ENCODE data around the gene SLC22A7.

SLC22A7 gene

GRCh38 chr6:43285832-43286231 is 12.2 kb upstream of the SLC22A7 start:
- no peak for TF ChIP-seq ARNT (IDR thresholded peaks at IDR 0.05)
- TF ChIP-seq NFRKB (IDR thresholded peaks at IDR 0.05), result no peak
- no peak for TF ChIP-seq FOXK2 (IDR thresholded peaks at IDR 0.05)
- TF ChIP-seq ELF4 (IDR thresholded peaks at IDR 0.05), result no peak
- TF ChIP-seq BHLHE40 (IDR thresholded peaks at IDR 0.05; ENCODE audit: borderline replicate concordance), result no peak
- TF ChIP-seq PKNOX1 (IDR thresholded peaks at IDR 0.05), result no peak
- TF ChIP-seq SUZ12 (IDR thresholded peaks at IDR 0.05), result no peak
- TF ChIP-seq FOXM1 (IDR thresholded peaks at IDR 0.05; ENCODE audit: borderline replicate concordance), result no peak
- no peak for TF ChIP-seq CTBP1 (IDR thresholded peaks at IDR 0.05; ENCODE audit: borderline replicate concordance)
- no peak for TF ChIP-seq FOXA1 (IDR thresholded peaks at IDR 0.05)
- TF ChIP-seq L3MBTL2 (conservative IDR thresholded peaks at IDR 0.05), result no peak
- TF ChIP-seq LEF1 (IDR thresholded peaks at IDR 0.05; ENCODE audit: borderline replicate concordance), result no peak
- no peak for TF ChIP-seq SP1 (IDR thresholded peaks at IDR 0.05)
- no peak for TF ChIP-seq ZNF384 (IDR thresholded peaks at IDR 0.05)
- TF ChIP-seq HDGF (IDR thresholded peaks at IDR 0.05; ENCODE audit: borderline replicate concordance), result no peak
- TF ChIP-seq TARDBP (IDR thresholded peaks at IDR 0.05), result no peak
- POLR2A ChIA-PET, result no interaction called here
- CTCF ChIA-PET, result interaction anchor here (2.1 kb wide), 1 partner anchor 11 kb away, joined by 14 read pairs; no protein-coding TSS in a partner anchor

GRCh38 chr6:43286456-43286979 is 11.5 kb upstream of the SLC22A7 start:
- CTCF ChIA-PET, result interaction anchor here (0.5 to 2.1 kb wide), 3 partner anchors 10 to 842 kb away, joined by 3 to 14 read pairs (median 3); no protein-coding TSS in a partner anchor
- no peak for DNase-seq (ENCODE audit: extremely low spot score)
- POLR2A ChIA-PET, result interaction anchor here (0.7 to 0.8 kb wide), 2 partner anchors 20 to 221 kb away, joined by 3 read pairs; no protein-coding TSS in a partner anchor
- no peak for TF ChIP-seq TARDBP (IDR thresholded peaks at IDR 0.05)
- TF ChIP-seq CTBP1 (IDR thresholded peaks at IDR 0.05; ENCODE audit: borderline replicate concordance), result no peak
- TF ChIP-seq ARNT (IDR thresholded peaks at IDR 0.05), result no peak
- no peak for TF ChIP-seq FOXK2 (IDR thresholded peaks at IDR 0.05)
- no peak for TF ChIP-seq SP1 (IDR thresholded peaks at IDR 0.05)
- TF ChIP-seq ZNF384 (IDR thresholded peaks at IDR 0.05), result no peak
- no peak for TF ChIP-seq FOXM1 (IDR thresholded peaks at IDR 0.05; ENCODE audit: borderline replicate concordance)
- TF ChIP-seq SUZ12 (IDR thresholded peaks at IDR 0.05), result no peak
- no peak for TF ChIP-seq L3MBTL2 (conservative IDR thresholded peaks at IDR 0.05)
- TF ChIP-seq NFRKB (IDR thresholded peaks at IDR 0.05), result no peak
- TF ChIP-seq ELF4 (IDR thresholded peaks at IDR 0.05), result no peak
- no peak for TF ChIP-seq BHLHE40 (IDR thresholded peaks at IDR 0.05; ENCODE audit: borderline replicate concordance)

More at GRCh38 chr6:43285832-43286231, 12.2 kb upstream of the SLC22A7 start:
- no peak for DNase-seq (ENCODE audit: extremely low spot score)

DNA sequence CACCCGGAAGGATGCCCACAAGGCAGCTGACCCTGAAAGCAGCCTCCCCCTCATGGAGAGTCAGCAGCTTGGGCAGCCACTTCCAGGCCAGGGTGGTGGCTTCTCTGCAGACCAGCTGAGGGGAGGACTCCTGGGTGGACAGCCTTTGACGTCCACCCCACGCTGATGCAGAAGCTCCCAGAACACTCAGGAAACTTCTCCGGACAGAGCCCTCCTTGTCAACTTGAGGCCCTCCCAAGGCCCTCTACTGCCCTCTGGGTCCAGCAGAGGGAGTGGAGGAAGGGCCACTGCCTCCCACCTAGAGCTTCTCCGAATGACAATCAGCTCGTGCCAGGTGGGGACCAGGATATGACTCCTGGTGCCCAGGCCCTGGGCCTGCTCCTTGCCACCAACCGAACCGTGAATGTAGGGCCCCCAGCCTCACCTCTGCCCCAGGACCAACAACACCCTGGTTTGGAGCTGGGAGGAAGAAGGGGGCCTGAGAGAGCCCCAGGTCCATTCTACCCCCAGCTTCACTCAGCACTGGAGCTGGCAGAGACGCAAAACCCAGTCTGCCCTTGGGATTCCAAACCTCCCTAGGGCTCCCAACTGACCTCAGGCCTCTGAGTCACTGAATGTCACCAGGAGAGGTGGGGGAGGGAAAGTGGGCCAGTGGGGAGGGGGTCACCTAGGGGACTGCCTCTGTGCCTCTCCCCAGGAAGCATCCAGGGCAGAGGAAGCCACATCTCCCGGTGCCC is 10.9 kb upstream of the SLC22A7 start:
- no peak for TF ChIP-seq TARDBP (IDR thresholded peaks at IDR 0.05)
- TF ChIP-seq ELF4 (IDR thresholded peaks at IDR 0.05), result no peak
- CTCF ChIA-PET, result interaction anchor here (0.6 to 2.1 kb wide), 3 partner anchors 10 to 759 kb away, joined by 3 to 14 read pairs (median 4); no protein-coding TSS in a partner anchor
- POLR2A ChIA-PET, result interaction anchor here (0.7 to 0.8 kb wide), 2 partner anchors 21 to 221 kb away, joined by 3 read pairs; no protein-coding TSS in a partner anchor
- no peak for DNase-seq (ENCODE audit: extremely low spot score)

GRCh38 chr6:43287717-43288679 is 10.1 kb upstream of the SLC22A7 start:
- POLR2A ChIA-PET, result no interaction called here
- CTCF ChIA-PET, result interaction anchor here (0.9 to 2.1 kb wide), 2 partner anchors 9 to 25 kb away, joined by 4 to 14 read pairs; no protein-coding TSS in a partner anchor
- no peak for TF ChIP-seq HDGF (IDR thresholded peaks at IDR 0.05; ENCODE audit: borderline replicate concordance)
- TF ChIP-seq LEF1 (IDR thresholded peaks at IDR 0.05; ENCODE audit: borderline replicate concordance), result no peak
- TF ChIP-seq ELF4 (IDR thresholded peaks at IDR 0.05), result no peak
- no peak for TF ChIP-seq FOXA1 (IDR thresholded peaks at IDR 0.05)
- no peak for TF ChIP-seq BHLHE40 (IDR thresholded peaks at IDR 0.05; ENCODE audit: borderline replicate concordance)
- TF ChIP-seq FOXM1 (IDR thresholded peaks at IDR 0.05; ENCODE audit: borderline replicate concordance), result no peak
- TF ChIP-seq NFRKB (IDR thresholded peaks at IDR 0.05), result no peak
- no peak for TF ChIP-seq TARDBP (IDR thresholded peaks at IDR 0.05)
- no peak for TF ChIP-seq FOXK2 (IDR thresholded peaks at IDR 0.05)
- TF ChIP-seq ZNF384 (IDR thresholded peaks at IDR 0.05), result no peak
- DNase-seq (ENCODE audit: extremely low spot score), result no peak

DNA sequence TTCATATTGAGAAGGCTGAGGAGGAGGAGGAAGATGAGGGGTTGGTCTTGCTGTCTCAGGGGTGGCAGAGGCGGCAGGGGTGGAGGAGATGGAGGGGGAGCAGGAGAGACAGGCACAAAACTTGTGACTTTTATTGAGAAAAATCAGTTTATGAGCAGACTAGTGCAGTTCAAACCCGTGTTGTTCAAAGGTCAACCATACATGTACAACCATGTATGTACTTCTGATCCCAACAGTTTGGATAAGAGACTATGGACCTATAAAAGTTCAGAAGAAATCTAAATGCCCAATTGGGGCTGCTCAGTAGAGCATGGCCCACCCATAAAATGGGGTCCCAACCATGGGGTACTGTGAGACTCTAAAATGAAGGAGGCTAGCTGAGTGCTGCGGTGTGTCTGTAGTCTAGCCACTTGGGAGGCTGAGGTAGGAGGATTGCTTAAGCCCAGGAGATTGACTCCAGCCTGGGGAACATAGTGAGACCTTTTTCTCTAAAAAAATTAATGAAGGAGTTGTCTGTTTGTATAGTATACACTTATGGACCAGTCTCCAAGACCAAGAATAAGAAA is 7.6 kb upstream of the SLC22A7 start:
- ChIA-PET CTCF (no interaction called here), POLR2A (no interaction called here)
- DNase-seq (ENCODE audit: extremely low spot score), result no peak
- TF ChIP-seq FOXM1 (IDR thresholded peaks at IDR 0.05; ENCODE audit: borderline replicate concordance) (no peak), SP1 (IDR thresholded peaks at IDR 0.05) (no peak), TARDBP (IDR thresholded peaks at IDR 0.05) (no peak), ELF4 (IDR thresholded peaks at IDR 0.05) (no peak), CTBP1 (IDR thresholded peaks at IDR 0.05; ENCODE audit: borderline replicate concordance) (no peak), HDGF (IDR thresholded peaks at IDR 0.05; ENCODE audit: borderline replicate concordance) (no peak), ARNT (IDR thresholded peaks at IDR 0.05) (no peak), PKNOX1 (IDR thresholded peaks at IDR 0.05) (no peak), SUZ12 (IDR thresholded peaks at IDR 0.05) (no peak)
